Suprapubic skin (tissue), 4 donors: ENCODE data around the gene KAT7. TPM values are rescaled to one million over a fixed set of nuclear protein-coding genes. Genes with fewer than 3 reads are reported as not detected.
"Not testable (repeated sequence)": the region's sequence is repeated elsewhere in the genome, so short reads cannot be mapped to it uniquely, and the experiment has no call there.

Source experiments
- DNase-seq, 2 donors: peaks; one replicate each; pipeline ENCODE4 v3.0.0-alpha.2; 2019; ENCODE audit warnings: low spot score in 2 of 2
- H3K27ac ChIP-seq: fragments of 200-600 bp; sonication (generic); one replicate; pipeline ENCODE4 v1.5.1; 2019
- H3K27me3 ChIP-seq: fragments of 200-600 bp; sonication (generic); one replicate; pipeline ENCODE4 v1.5.1; 2019
- H3K36me3 ChIP-seq: fragments of 200-600 bp; sonication (generic); one replicate; pipeline ENCODE4 v1.5.1; 2019
- H3K4me1 ChIP-seq: fragments of 200-600 bp; sonication (generic); one replicate; pipeline ENCODE4 v1.5.1; 2019
- H3K4me3 ChIP-seq: fragments of 200-600 bp; sonication (generic); one replicate; pipeline ENCODE4 v1.5.1; 2019; ENCODE audit warnings: mild to moderate bottlenecking
- H3K9me3 ChIP-seq: fragments of 200-600 bp; sonication (generic); one replicate; pipeline ENCODE4 v1.5.1; 2019
- EP300 ChIP-seq: sonication (generic); formaldehyde crosslinking; IDR thresholded peaks from one replicate; pipeline ENCODE4 v1.6.1; 2017; ENCODE audit warnings: antibody characterized with exemption
- POLR2A ChIP-seq, 2 donors: fragments of 450-650 bp; IDR thresholded peaks; one replicate each; pipeline ENCODE4 v1.6.1; 2017; ENCODE audit warnings: antibody characterized with exemption in 2 of 2, mild to moderate bottlenecking in 2 of 2, moderate library complexity in 2 of 2
- POLR2AphosphoS5 ChIP-seq, 3 donors: sonication (generic); formaldehyde crosslinking; IDR thresholded peaks; one replicate each; pipeline ENCODE4 v1.6.1; 2017; ENCODE audit warnings: antibody characterized with exemption in 3 of 3
- WGBS: methylation state at CpG from one replicate; pipeline ENCODE4 v1.1.5; 2018; 5-methylcytosine and 5-hydroxymethylcytosine counted together
- total RNA-seq, 4 donors: library from RNA; depleted of rRNA; stranded (reverse); fragments of >200 nt; gene quantifications; one replicate each; pipeline ENCODE4 v1.1.0, GENCODE V29; 2016
- TF ChIP-seq, protein P1 (sequence below), 2 donors: fragments of 200-600 bp in 1 of 2; fragments of 450-650 bp in 1 of 2; sonication (generic) in 1 of 2; IDR thresholded peaks; one replicate each; pipeline ENCODE4 v1.5.1; 2016 to 2019; ENCODE audit warnings: antibody characterized with exemption in 2 of 2, mild to moderate bottlenecking in 1 of 2, moderate library complexity in 1 of 2

Gene KAT7
- total RNA-seq, 4 donors from 2014 or later: 37.1 to 71.4 (median 52.2) TPM

DNA sequence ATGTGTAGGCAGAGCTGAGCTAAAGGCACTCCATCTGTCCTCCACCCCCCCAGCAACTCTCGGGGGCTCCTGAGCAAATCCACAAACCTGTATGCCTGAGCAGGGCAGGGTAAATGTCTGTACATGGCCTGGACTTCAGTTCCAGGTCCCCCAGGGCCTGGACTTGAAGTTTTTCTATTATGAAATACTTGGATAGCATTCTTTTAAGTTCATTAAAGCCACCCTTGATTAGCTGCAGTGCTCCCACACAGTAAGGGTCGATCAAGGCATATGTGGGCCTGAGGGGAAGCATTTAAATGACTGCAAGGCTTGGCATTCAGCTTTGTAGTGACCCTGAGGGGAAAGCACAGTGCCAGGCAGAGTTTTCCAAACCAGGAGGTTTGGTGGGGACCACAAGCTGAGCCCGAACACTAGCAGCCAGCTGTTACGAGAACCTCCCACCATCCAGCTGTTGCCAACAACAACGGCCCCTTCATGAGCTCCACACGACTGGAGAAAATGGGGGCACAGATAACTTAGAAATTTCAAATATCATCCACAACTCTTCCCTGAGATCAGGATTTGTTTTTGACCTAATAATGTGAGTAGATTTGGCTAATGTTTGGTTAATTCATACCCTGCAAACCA, 31.2 kb upstream of the KAT7 start:
- Histone ChIP-seq H3K27ac (no peak overlapping the region), H3K4me3 (no peak overlapping the region), H3K27me3 (no peaks in the 10 kb centered on the region), H3K9me3 (no peaks in the 10 kb centered on the region), H3K4me1 (peaks cover 36% of the 10 kb centered on the region), H3K36me3 (peaks cover 5% of the 10 kb centered on the region)
- DNase-seq: no peak
- TF ChIP-seq POLR2AphosphoS5 (IDR thresholded peaks at IDR 0.05): no peak
- WGBS: 74% methylated on average over 6 of the region's 6 CpGs

- H3K9me3 ChIP-seq, H3K27me3 ChIP-seq, H3K4me3 ChIP-seq, DNase-seq, H3K36me3 ChIP-seq, H3K27ac ChIP-seq: not testable (repeated sequence)
- peaks cover 45% of the 10 kb centered on the region for H3K4me1 ChIP-seq
- 81% methylated on average over 8 of the region's 8 CpGs for WGBS
Measured at GRCh38 chr17:49758464-49759010, 29.9 kb upstream of the KAT7 start.

DNA sequence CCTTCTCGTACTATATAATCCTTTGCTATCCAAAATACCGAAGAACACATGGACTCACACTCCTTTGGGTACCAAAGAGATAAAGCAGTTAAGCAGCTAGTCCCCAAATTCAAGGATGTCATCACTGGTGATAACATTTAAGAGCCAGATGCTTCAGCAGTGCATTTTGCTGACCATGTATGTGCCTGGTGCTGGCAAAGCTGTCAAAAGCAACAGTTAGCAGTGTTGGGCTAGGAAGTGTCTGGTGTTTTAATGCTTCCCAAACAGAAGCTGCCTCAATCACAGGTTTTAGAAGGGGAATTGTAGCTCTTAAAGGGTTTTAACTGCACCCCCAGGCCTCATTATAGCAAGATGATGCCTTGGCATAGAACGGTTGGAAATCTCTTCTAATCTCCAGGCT, 29.3 kb upstream of the KAT7 start:
- Histone ChIP-seq H3K27ac (no peak overlapping the region), H3K27me3 (no peaks in the 10 kb centered on the region), H3K9me3 (no peaks in the 10 kb centered on the region), H3K4me1 (peaks cover 41% of the 10 kb centered on the region), H3K36me3 (peaks cover 5% of the 10 kb centered on the region), H3K4me3 (no peak overlapping the region)
- WGBS: 75% methylated on average over 3 of the region's 3 CpGs
- TF ChIP-seq POLR2AphosphoS5 (IDR thresholded peaks at IDR 0.05) (no peak), EP300 (no peak), POLR2A (IDR thresholded peaks at IDR 0.05) (no peak)
- TF ChIP-seq, protein P1, sequence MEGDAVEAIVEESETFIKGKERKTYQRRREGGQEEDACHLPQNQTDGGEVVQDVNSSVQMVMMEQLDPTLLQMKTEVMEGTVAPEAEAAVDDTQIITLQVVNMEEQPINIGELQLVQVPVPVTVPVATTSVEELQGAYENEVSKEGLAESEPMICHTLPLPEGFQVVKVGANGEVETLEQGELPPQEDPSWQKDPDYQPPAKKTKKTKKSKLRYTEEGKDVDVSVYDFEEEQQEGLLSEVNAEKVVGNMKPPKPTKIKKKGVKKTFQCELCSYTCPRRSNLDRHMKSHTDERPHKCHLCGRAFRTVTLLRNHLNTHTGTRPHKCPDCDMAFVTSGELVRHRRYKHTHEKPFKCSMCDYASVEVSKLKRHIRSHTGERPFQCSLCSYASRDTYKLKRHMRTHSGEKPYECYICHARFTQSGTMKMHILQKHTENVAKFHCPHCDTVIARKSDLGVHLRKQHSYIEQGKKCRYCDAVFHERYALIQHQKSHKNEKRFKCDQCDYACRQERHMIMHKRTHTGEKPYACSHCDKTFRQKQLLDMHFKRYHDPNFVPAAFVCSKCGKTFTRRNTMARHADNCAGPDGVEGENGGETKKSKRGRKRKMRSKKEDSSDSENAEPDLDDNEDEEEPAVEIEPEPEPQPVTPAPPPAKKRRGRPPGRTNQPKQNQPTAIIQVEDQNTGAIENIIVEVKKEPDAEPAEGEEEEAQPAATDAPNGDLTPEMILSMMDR (IDR thresholded peaks at IDR 0.05): no peak
- no peak for DNase-seq

GRCh38 chr17:49760296-49760695, 28.2 kb upstream of the KAT7 start:
- Histone ChIP-seq H3K27ac (no peak overlapping the region), H3K4me1 (peaks cover 38% of the 10 kb centered on the region), H3K36me3 (peaks cover 5% of the 10 kb centered on the region), H3K9me3 (no peaks in the 10 kb centered on the region), H3K27me3 (no peaks in the 10 kb centered on the region), H3K4me3 (no peak overlapping the region)
- WGBS: 72% methylated on average over 1 of the region's 1 CpG
- no peak for DNase-seq
- no peak for TF ChIP-seq EP300
- TF ChIP-seq POLR2A (IDR thresholded peaks at IDR 0.05): no peak
- TF ChIP-seq POLR2AphosphoS5 (IDR thresholded peaks at IDR 0.05): no peak

DNA sequence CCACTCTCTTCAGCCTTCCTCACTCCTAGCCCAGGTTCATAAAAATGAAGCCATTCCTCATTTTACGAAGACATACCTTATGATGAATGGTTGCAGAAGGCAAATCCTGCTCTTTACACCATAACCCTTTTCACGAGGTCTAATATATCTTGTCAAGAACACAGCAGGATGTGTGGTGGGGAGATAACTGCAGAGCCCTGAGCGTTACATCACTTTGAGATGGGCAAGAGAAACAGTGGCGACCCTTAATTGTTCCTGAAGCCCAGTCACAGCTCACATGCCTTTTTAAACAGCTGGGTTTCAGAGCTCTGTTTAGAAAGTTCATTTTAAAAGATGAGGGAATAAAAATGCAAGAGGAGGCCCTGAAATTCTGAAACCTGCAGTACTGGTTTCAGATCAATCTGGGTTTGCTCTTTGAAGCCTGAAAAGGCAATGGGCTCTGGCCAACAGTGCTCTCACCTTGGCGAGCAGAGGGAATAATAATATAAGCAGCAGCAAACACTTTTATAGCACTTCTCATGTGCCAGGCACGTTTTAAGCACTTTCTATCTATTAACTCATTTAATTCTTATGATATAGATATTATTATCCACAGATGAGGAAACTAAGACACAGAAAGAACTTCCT, 27.4 kb upstream of the KAT7 start:
- Histone ChIP-seq H3K9me3 (no peaks in the 10 kb centered on the region), H3K36me3 (peaks cover 5% of the 10 kb centered on the region), H3K27ac (no peak overlapping the region), H3K4me3 (no peak overlapping the region), H3K27me3 (no peaks in the 10 kb centered on the region), H3K4me1 (peaks cover 36% of the 10 kb centered on the region)
- TF ChIP-seq EP300 (no peak), POLR2A (IDR thresholded peaks at IDR 0.05) (no peak), POLR2AphosphoS5 (IDR thresholded peaks at IDR 0.05) (no peak)
- TF ChIP-seq, protein P1 (IDR thresholded peaks at IDR 0.05): no peak
- DNase-seq: no peak
- WGBS: 35% methylated on average over 6 of the region's 6 CpGs

- peaks cover 36% of the 10 kb centered on the region for H3K4me1 ChIP-seq
- H3K4me3 ChIP-seq: peak overlapping the region; percentile 95
- TF ChIP-seq POLR2A (IDR thresholded peaks at IDR 0.05): no peak
- TF ChIP-seq, protein P1 (IDR thresholded peaks at IDR 0.05): no peak
- no peak for TF ChIP-seq EP300
- no peak for TF ChIP-seq POLR2AphosphoS5 (IDR thresholded peaks at IDR 0.05)
- WGBS: 41% methylated on average over 6 of the region's 6 CpGs
- no peaks in the 10 kb centered on the region for H3K9me3 ChIP-seq
- DNase-seq: no peak
- H3K36me3 ChIP-seq: peaks cover 5% of the 10 kb centered on the region
- peak overlapping the region; percentile 10 for H3K27ac ChIP-seq
- no peaks in the 10 kb centered on the region for H3K27me3 ChIP-seq
Measured at GRCh38 chr17:49762151-49762941, 26.1 kb upstream of the KAT7 start.
